ENCODE measurements around the gene CALR3. TPM values are rescaled to one million over a fixed set of nuclear protein-coding genes. Genes with fewer than 3 reads are reported as not detected.

The CALR3 gene
- total and polyA plus RNA-seq, 2 of the 8 experiments (the other 6 are each of a cell fraction or from before 2014, with no cell fraction given), result 0.11 to 0.32 TPM

DNA sequence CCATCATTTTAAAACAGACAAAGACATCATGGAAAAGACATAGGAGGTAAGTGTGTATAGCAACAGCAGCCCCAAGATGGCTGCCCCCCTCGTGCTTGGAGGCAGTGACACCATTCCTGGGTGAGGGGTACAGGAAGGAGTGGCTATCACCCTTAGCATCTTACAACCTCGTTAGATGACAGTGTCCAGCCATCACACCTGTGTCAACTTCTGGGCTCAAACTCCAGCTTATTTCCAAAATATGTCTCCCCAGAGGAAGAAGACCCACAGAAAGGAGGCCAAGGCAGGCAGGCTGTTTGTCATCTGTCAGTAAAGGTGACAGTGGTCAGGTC, 51.7 kb downstream of the CALR3 start (continued):
- TF ChIP-seq CHD2 (IDR thresholded peaks at IDR 0.05; ENCODE audit: low read length) (no peak), KDM5A (IDR thresholded peaks at IDR 0.05; ENCODE audit: low read length) (no peak), RBBP5 (IDR thresholded peaks at IDR 0.05; ENCODE audit: borderline replicate concordance, low read depth, low read length) (no peak)

Measured in H1 (cell line).